Gastroesophageal sphincter (tissue), 3 donors: Measurements from ENCODE around the gene MAB21L2.

ENCODE experiments used
- CTCF ChIP-seq, 4 experiments: fragments of 200-600 bp in 2 of 4; fragments of 450-650 bp in 2 of 4; sonication (generic) in 1 of 4; IDR thresholded peaks; one replicate each; pipeline ENCODE4 v1.5.1; 2017 to 2019; ENCODE audit warnings: antibody characterized with exemption in 4 of 4, mild to moderate bottlenecking in 2 of 4, moderate library complexity in 2 of 4
- EP300 ChIP-seq: sonication (generic); formaldehyde crosslinking; IDR thresholded peaks from one replicate; pipeline ENCODE4 v1.6.1; 2017; ENCODE audit warnings: antibody characterized with exemption, mild to moderate bottlenecking
- POLR2A ChIP-seq, 2 donors: fragments of 450-650 bp; IDR thresholded peaks; one replicate each; pipeline ENCODE4 v1.6.1; 2017; ENCODE audit warnings: antibody characterized with exemption in 2 of 2, mild to moderate bottlenecking in 2 of 2, moderate library complexity in 1 of 2

GRCh38 chr4:150591904-150592303, 10.0 kb downstream of the MAB21L2 start:
- TF ChIP-seq POLR2A (IDR thresholded peaks at IDR 0.05) (no peak), EP300 (no peak), CTCF (IDR thresholded peaks at IDR 0.05) (no peak)
